ENCODE results near the gene ARHGAP45.
"Not testable (repeated sequence)": the region's sequence is repeated elsewhere in the genome, so short reads cannot be mapped to it uniquely, and the experiment has no call there.

ARHGAP45 gene

DNA sequence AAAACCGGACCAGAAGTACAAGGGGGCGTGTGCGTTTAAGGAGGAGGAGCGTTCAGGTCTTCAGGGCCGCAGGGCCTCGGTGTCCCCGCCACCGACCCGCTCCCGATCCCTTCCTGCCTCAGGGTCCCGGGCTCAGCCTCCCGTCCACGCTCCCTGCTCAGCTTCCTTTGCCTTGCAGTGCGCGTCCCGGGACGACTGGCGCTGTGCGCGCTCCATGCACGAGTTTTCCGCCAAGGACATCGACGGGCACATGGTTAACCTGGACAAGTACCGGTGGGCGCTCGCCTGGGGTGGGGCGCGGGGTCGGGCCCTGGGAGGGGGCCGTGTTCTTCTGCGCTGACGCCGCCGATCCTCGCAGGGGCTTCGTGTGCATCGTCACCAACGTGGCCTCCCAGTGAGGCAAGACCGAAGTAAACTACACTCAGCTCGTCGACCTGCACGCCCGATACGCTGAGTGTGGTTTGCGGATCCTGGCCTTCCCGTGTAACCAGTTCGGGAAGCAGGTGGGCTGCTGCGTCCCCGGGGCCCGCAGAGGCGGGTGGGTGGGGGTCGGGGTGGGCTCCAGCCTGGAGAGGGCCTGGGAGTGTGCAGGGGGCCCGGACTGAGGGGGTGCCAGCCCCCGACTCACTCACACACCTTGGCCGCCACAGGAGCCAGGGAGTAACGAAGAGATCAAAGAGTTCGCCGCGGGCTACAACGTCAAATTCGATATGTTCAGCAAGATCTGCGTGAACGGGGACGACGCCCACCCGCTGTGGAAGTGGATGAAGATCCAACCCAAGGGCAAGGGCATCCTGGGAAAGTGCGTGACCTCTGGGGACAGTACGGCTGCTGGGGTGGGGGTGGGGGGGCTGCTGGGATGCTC is 38.3 kb downstream of the ARHGAP45 start:
- peak; percentile 68 for DNase-seq (ENCODE audit: low spot score)

DNA sequence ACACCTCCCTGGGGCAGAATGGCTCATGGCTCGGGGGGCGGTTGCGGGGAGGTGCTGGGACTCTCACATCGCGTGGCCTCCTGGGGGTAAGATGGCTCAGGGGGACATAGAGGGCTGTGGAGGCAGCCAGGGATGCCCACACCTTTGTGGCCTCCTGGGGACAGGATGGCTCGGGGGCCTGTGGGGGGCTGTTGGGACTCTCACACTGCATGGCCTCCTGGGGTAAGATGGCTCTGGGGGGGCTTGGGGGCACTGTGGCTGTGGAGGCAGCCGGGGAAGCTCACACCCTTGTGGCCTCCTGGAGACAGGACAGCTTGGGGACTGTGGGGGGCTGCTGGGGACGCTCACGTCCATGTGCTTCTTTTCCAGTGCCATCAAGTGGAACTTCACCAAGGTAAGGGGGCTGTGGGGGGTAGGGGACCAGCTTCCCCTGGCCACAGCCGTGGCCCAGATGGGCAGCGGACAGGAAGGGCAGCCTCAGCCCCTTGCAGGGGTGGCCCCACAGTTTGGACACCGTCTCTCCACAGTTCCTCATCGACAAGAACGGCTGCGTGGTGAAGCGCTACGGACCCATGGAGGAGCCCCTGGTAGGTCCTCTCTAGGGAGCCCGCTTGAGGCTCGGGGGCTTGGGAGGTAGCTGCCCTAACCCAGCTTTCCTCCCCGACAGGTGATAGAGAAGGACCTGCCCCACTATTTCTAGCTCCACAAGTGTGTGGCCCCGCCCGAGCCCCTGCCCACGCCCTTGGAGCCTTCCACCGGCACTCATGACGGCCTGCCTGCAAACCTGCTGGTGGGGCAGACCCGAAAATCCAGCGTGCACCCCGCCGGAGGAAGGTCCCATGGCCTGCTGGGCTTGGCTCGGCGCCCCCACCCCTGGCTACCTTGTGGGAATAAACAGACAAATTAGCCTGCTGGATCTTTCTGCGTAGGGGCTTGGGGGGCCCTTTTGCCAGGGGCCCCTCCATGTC is 39.2 kb downstream of the ARHGAP45 start:
- DNase-seq (ENCODE audit: low spot score), result no peak

DNA sequence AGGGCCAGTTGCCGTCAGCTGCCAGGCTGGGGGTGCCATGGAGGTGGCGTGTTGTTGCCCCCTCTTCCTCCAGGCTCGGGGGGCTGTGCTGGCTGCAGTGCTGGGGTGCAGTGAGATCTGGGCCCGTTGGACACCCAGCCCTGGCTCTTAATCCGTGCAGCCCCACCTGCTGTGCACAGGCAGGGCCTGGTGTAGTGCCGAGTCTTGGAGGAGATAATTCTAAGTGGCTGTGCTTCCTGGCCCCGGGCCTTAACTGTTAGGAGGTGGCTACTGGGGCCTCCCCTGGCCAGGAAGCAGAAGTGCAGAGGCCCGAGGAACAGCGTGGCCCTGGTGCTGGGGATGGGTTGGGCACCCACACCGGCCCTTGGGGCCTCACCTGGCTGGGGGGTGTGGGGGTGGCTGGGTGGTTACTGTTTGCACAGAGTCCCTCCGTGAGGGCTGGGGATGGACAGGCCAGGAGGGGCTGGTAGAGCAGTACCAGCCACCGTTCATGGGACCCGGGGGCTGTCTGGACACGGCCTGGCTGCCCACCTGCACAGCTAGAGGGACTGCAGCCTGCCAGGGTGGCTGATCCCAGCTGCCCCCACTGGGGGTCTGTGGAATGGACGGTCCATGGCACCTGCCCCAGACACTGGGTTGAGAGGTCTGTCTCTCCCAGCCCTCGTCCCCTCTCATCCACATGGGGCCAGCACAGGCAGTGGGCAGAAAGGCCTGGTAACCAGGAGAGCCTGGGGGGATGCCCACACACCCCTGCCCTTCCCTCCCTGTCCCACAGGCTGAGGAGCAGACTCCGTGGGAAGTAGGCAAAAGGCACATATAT is 40.1 kb downstream of the ARHGAP45 start:
- no peak for DNase-seq (ENCODE audit: low spot score)

DNA sequence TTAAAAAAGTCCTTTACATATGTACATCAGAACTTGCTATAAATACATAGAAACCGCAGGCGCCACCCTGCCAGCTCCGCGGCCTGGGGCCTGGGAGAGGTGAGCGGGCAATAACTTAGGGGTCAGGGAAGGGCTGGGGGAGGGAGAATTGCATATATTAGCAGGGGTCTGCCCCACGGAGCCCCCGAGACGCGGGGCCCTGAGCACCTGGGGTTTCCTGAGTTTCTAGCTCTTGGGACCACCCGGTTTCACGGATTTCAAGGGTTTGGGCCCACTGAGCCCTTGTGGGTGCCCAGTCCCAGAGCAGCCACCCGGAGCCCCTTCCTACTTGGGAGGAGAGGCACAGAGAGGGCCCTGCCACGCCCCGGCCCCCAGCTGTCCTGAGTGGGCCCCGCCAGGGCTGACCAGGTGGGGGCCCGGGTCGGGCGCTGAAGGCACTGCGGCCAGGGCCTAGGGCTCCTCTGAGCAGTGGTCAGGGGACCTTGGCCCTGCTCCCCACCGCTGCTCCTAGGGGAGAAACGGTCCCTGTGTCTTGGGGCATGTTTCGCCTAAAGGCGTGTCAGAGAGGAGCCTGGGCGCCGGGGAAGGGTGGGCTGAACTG is 40.8 kb downstream of the ARHGAP45 start:
- DNase-seq (ENCODE audit: low spot score), result no peak

DNA sequence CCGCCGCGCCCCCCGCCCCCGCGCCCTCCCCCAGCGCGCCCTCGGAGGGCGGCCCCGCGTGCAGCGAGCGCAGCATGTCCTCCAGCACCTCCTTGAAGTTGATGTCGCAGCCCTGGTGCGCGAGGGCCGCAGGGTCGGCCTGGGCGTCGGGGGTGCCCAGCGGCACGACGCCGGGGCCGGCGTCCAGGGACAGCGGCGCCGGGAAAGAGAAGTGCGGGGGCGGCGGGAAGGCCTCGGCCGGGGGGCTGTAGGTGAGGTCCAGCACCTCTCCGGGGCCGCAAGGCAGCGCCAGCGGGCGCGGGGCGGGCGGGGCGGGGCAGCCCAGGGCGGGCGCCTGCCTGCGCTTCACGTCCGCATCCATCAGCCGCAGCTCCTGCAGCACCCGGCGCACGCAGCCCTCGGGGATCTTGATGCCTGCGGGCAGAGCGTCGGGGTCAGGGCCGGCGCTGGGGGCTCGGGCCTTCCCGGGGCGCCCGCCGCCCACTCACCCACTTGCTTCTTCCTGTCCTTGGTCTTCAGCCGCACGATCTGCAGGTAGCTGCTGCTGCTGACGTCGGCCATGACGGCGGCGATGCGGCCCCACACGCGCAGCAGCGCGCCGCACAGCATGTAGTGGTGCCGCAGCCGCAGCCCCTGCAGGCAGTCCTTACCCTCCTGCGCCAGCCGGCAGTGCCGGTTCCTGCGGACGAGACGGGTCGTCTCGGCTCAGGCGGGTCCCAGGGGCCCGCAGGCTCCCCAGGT is 41.5 kb downstream of the ARHGAP45 start:
- no peak for DNase-seq (ENCODE audit: low spot score)

DNA sequence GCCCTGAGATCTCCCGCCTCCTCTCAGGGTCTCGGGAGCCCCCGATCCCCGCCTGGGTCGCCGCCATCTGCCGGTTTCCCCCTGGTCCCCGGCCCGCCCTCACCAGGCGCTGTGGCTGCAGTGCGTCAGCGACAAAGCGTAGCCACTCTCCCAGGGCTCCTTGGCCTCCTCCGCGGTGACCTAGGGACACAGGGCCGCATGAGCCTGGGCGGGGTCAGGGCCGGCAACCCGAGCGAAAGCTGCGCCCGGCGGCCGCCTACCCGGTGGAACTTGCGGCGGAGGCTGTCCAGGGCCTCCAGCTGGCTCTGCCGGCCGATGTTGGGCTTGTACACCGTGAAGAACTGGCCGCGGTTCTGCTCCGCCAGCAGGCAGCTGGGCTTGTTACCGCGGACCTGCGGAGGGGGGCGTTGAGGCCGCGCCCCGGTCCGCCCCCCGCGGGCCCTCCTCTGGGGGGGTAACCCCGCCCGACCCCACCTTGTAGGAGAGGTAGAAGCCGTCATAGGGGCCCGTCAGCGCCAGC is 42.1 kb downstream of the ARHGAP45 start:
- DNase-seq (ENCODE audit: low spot score), result no peak

DNA sequence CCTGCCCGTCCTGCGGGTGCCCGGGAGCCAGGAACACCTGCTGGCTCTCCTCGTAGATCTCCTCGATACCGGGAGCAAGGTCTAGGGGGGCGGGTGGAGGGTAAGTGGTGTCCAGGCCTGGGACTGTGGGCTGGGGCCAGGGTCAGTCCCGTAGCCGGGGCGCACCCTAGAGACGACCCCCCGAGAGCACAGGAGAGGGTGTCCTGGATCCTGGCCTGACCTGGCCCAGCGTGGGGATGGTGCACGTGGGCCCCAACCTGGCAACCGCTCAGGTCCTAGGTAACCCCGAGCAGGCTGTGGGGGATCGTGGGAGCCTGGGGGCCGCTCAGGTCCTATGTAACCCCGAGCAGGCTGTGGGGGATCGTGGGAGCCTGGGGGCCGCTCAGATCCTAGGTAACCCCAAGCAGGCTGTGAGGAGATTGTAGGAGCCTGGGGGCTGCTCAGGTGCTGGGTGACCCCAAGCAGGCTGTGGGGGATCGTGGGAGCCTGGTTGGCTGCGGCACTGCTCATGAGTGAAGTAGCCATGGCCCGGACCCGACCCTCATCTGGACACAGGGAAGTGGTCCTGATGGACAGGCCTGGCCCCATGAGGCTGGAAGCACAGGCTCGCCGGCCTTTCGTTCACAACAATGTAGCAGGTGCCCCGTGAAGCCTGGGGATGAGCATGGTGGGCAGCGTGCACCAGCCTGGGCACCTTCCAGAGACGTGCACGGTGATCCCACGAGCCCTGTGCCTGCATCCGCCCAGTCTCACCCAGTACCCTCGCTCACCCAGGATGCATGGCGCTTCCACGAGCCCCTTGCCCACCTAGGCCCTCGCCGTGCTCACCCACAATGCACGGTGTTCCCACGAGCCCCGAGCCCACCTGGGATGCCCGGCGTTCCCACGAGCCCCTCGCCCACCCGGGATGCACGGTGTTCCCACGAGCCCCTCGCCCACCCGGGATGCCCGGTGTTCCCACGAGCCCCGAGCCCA is 43.0 kb downstream of the ARHGAP45 start:
- no peak for DNase-seq (ENCODE audit: low spot score)

DNA sequence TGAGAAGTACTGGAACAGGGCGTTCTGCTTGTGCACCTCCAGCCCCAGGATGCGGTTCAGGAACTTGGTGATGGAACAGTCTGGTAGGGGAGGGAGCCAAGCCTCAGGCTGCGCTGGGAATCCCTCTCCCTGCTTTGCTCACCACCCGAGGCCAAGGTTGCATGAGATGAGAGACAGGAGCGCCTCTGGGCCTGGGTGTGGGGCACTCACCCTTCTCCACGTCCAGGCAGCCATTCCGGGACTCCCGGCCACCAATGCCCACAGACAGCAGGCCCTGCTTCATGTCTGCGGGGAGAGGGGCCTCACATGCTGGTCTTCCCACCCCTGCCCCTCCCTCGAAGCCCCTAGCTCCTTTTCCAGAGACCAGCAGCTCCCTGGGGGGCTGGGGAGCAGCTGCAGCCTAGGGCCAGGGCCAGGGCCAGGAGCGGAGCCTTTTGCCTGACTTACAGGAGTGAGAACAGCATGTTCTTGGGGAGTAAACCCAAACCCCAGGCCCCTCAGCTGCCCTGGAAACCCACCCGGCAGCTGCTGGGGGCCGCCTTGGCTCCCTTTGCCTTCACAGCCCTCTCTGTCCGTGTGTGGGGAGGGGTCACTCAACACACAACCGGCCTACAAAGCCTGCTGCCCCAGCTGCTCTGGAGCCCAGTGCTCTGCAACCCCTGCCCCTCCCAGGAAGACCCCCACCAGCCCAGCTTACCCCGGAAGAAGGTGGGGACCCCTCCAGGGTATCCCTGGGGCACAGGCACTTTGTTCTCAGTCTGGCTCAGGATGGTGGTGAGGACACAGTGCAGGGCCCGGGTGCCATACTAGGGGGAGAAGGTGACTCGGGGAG is 44.1 kb downstream of the ARHGAP45 start:
- no peak for DNase-seq (ENCODE audit: low spot score)

DNA sequence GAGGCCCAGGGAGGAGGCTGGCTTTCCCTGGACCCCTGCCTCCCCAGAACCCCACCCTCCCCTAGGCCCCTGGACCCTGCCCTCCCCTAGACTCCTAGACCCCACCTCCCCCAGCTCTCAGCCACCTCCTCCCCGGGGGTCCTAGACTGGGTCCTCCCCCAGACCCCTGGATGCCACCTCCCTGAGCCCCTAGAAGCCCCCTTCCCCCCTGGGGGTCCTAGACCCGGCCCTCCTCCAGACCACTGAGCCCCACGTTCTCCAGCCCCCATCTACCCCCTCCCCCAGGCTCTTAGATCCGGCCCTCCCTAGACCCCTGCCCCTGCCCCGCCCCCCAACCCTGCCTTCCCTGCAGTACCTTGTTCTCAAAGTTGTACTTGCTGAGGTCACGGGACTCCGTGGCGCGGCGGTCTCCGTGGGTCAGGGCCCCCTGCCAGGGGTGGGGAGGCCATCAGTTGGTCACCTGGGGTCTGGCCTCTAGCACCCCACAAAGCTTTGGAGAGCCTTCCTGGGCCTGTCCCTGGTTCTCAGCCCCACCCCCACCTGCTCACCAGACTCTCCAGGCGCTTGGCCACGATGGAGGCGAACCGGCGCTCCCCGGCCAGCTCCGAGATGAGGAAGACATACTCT is 44.8 kb downstream of the ARHGAP45 start:
- no peak for DNase-seq (ENCODE audit: low spot score)

DNA sequence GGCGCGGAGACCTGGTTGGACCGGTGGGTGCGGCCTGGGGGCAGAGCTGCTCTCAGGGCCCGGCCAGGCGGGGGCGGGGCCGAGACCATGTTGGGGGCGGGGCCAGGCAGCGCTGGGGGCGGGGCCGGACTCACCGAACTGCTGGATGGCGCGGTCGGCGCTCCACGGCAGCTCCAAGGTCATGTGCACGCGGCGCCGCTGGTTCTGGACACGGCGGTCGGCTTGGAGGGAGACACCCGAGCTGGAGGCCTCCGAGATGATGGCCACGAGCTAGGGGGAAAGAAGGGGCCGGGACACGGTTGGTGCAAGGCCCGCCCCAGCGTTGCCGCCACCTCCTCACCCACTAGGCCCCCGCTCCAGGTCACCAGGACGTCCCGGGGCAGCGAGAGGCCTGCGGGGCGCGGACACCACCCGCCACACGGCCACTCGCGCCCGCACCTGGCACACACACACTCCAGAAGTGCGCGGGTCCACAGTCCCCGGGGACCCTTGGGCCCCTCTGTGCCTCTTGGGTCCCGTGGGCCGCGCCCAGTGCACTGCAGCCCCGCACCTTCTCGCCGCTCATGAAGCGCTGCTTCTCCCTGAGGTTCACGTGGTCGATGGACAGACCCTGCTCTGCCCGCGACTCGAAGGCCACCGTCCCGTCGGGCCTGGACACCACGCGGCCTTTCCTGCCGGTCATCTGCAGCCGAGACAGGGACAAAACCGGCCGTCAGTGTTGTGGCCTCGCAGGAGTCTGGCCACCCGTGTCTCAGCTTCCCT is 45.5 kb downstream of the ARHGAP45 start:
- DNase-seq (ENCODE audit: low spot score), result no peak

DNA sequence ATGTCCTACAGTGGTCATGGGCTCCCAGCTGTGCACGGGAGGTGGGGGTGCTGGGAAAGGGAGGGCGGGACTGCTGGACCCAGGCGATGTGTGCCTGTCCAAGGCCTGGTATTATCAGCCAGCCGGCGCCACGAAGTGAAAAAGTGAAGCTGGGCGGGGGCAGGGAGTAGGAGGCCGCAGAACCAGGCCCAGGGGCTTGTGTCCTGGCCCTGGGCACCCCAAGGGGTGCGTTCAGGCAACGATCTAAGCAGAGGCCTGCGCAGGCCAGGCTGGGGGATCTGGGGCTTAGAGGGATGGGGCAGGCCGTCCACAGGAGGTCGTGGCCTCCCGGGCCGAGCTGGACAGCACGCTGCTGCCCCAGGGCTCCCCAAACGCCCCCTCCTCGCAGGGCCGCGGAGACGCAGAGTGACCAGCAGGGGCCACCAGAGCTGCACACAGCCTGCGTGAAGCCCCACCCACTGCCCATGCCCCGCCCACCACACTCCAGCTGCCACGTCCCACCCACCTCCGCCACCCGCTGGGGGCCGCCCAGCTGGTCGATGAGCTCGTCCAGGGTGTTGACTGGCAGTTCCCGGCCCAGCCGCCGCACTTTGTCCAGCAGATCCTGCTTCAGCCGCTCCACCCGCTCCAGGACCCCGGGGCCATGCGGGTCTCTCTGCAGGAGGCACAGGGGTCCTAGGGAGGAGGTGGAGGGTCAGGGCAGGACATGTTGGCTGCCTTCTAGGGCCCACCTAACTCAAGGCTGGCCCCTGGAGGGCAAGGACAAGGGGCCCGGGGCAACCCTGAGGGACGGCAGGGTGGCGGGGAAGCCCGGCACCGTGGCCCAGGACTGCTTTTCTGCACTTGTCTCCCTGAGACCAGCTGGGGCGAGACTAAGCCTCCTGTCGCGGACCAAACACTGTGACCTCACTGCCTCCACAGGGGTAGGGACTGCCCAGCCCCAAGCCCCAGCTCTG is 46.3 kb downstream of the ARHGAP45 start:
- DNase-seq (ENCODE audit: low spot score), result peak; percentile 99

DNA sequence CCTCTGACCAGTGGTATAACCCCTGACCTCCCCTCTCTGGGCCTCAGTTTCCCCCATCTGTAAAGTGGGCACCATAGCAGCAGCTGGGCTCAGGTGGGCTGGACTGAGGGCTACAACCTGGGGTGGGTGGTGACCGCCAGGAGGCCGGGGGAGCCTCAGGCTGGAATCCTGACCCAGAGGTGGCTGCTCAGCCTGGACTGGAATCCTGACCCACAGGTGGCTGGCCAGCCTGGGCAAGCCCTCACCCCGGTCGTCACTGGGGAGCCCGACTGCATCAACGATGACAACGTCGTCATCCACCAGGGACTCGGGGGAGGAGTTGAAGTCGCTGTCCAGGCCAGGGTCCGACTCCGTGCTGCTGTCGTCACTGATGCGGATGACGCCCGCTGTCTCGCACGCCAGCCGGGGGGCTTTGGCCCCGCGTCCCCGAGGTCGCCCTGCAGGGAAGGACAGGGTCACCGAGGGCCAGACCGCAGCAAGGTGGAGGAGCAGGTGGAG is 47.1 kb downstream of the ARHGAP45 start:
- DNase-seq (ENCODE audit: low spot score), result no peak

DNA sequence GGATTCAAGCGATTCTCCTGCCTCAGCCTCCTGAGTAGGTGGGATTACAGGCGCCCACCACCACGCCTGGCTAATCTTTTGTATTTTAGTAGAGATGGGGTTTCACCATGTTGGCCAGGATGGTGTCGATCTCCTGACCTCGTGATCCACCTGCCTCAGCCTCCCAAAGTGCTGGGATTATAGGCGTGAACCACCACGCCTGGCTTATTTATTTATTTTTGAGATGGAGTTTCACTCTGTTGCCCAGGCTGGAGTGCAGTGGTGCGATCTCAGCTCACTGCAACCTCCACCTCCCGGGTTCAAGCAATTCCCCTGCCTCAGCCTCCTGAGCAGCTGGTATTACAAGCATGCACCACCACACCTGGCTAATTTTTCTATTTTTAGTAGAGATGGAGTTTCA is 47.8 kb downstream of the ARHGAP45 start:
- not testable (repeated sequence) for DNase-seq (ENCODE audit: low spot score)

DNA sequence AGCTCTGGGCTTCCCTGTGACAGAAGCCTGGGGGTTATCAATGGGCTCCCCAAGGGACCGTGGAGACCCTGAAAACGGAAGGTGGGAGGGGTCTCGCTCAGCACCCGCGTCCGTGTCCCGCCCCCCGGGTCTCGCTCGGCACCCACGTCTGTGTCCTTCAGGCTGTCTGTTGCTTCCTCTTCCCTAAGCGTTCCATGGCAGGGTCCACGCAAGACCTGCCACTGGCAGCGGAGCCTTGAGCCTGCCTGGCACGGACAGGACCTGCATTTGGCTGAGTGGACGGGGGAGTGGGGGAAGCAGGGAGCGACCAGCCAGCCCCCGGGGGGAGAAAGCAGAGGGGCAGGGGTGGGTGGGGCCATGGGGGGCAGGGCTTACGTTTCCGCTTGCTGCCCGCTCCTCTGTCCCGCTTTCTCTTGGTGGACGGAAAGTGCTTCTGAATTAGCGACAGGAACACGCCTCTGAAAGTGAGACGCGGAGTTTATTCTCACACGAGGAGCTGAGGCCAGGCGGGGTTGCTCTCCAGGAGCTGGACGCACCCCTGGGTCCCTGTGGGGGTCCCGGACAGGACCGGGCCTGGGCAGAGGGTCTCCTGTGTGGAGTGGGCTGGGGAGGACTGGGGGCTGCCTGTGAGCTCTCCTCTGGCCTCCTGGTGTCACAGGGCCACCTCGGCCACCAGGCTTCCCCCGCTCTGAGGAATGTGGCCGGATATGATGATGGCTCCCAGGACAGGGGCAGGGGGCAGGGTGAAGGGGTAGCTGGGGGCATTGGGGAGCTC is 48.9 kb downstream of the ARHGAP45 start:
- no peak for DNase-seq (ENCODE audit: low spot score)
